ENCODE data around the gene HTD2. TPM values are rescaled to one million over a fixed set of nuclear protein-coding genes. Genes with fewer than 3 reads are reported as not detected.

HTD2 gene
- total and polyA plus RNA-seq, 2 donors (not counting 3 experiments of a cell fraction or from before 2014, with no cell fraction given): 8.2 to 10.3 TPM

- peaks cover 0 to 2% of the 10 kb centered on the region in 2 experiments for H3K36me3 ChIP-seq (ENCODE audit: control insufficient read depth in 2 of 2, extremely low read depth in 1 of 2, insufficient read depth in 2 of 2, low read length in 2 of 2)
- no TSS peak for BruUV-seq (replicated peaks)
- FAIRE-seq (no peak), DNase-seq (ENCODE audit: low read depth, low spot score) (no peak)
- intact Hi-C loops (cut with micrococcal nuclease) (no loop called here), dilution Hi-C loops (cut with MboI; ENCODE audit: extremely low pct_ligation_motif_present, low sequenced_read_pairs) (no loop called here)
- no peaks in the 10 kb centered on the region for H3K79me2 ChIP-seq (ENCODE audit: control insufficient read depth, insufficient read depth, low read length)
- CTCF ChIA-PET: interaction anchor here (1.1 kb wide), 1 partner anchor 18 kb away, joined by 3 read pairs; no protein-coding TSS in a partner anchor
- no peak overlapping the region for H2AFZ ChIP-seq (ENCODE audit: low read depth, low read length)
- H3K4me1 ChIP-seq (ENCODE audit: control insufficient read depth, extremely low read depth, insufficient read depth, low read length): no peaks in the 10 kb centered on the region
- H3K4me3 ChIP-seq (replicated peaks in 1 of 3; ENCODE audit: insufficient read depth in 1 of 3, low read depth in 1 of 3, low read length in 3 of 3): no peak overlapping the region
- H3K4me2 ChIP-seq (ENCODE audit: insufficient read depth, low read length): no peak overlapping the region
- H4K20me1 ChIP-seq (replicated peaks; ENCODE audit: control insufficient read depth, extremely low read depth, insufficient read depth, low read length): no peaks in the 10 kb centered on the region
- H3K9me3 ChIP-seq (replicated peaks; ENCODE audit: control insufficient read depth, insufficient read depth, low read length): no peaks in the 10 kb centered on the region
- POLR2A ChIA-PET: no interaction called here
- no peaks in the 10 kb centered on the region for H3K9me1 ChIP-seq (replicated peaks; ENCODE audit: control insufficient read depth, extremely low read depth, insufficient read depth, low read length)
- H3K27me3 ChIP-seq (ENCODE audit: control insufficient read depth in 2 of 2, insufficient read depth in 2 of 2, low read length in 2 of 2): no peaks in the 10 kb centered on the region
- no peak overlapping the region for H3K27ac ChIP-seq (ENCODE audit: insufficient read depth, low read depth, low read length)
- TF ChIP-seq POLR2A (IDR thresholded peaks at IDR 0.05; ENCODE audit: low read depth, low read length): no peak
- TF ChIP-seq POLR2AphosphoS5 (IDR thresholded peaks at IDR 0.05; ENCODE audit: insufficient read depth, low read depth, low read length): no peak
- no peak for TF ChIP-seq JUN (IDR thresholded peaks at IDR 0.05; ENCODE audit: borderline replicate concordance, insufficient read depth, insufficient read length, low read depth)
- TF ChIP-seq MYC (IDR thresholded peaks at IDR 0.05; ENCODE audit: low read depth, low read length): no peak
- TF ChIP-seq MAX (IDR thresholded peaks at IDR 0.05; ENCODE audit: insufficient read depth, insufficient read length): no peak
- TF ChIP-seq FOS (IDR thresholded peaks at IDR 0.05; ENCODE audit: borderline replicate concordance, insufficient read depth, low read length): no peak
- no peak for TF ChIP-seq EZH2 (IDR thresholded peaks at IDR 0.05; ENCODE audit: borderline replicate concordance, low read depth, low read length, severe bottlenecking)
- no peak for TF ChIP-seq GATA2 (IDR thresholded peaks at IDR 0.05; ENCODE audit: insufficient read depth, insufficient read length, low read depth, low read length)
- no peak for TF ChIP-seq CTCF (IDR thresholded peaks at IDR 0.05; ENCODE audit: extremely low read depth in 1 of 2, insufficient read depth in 1 of 2, low read depth in 1 of 2, low read length in 2 of 2)
- H3K9ac ChIP-seq (replicated peaks; ENCODE audit: extremely low read depth, insufficient read depth, low read length): no peak overlapping the region
These were observed 41.7 kb downstream of the HTD2 start for GRCh38 chr3:58347984-58348383.

Measured in endothelial cell of umbilical vein (primary cell).